GM19455 (cell line): ENCODE measurements around the gene DAB2.

Experiments
- ATAC-seq: cut with Tn5 transposase; IDR thresholded peaks from one replicate; pipeline ENCODE4 v1.9.1; 2021; ENCODE audit not compliant: unreplicated experiment

Gene DAB2

DNA sequence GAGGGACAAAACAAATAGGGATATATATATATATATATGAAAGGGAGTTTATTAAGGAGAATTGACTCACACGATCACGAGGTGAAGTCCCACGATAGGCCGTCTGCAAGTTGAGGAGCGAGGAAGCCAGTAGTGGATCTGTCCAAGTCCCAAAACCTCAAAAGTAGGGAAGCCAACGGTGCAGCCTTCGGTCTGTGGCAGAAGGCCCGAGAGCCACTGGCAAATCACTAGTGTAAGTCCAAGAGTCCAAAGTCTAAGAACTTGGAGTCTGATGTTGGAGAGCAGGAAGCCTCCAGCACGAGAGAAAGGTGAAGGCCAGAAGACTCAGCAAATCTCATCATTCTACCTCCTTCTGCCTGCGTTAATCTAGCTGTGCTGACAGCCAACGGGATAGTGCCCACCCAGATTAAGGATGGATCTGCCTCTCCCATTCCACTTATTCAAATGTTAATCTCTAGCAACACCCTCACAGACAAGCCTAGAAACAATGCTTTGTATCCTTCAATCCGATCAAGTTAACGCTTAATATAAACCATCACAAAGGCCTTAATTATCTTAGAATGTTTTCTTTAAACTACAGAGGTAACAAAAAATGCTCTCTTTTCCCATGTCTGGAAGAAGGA, 23.8 kb upstream of the DAB2 start:
- no peak for ATAC-seq

GRCh38 chr5:39447968-39448367, 23.2 kb upstream of the DAB2 start:
- no peak for ATAC-seq

DNA sequence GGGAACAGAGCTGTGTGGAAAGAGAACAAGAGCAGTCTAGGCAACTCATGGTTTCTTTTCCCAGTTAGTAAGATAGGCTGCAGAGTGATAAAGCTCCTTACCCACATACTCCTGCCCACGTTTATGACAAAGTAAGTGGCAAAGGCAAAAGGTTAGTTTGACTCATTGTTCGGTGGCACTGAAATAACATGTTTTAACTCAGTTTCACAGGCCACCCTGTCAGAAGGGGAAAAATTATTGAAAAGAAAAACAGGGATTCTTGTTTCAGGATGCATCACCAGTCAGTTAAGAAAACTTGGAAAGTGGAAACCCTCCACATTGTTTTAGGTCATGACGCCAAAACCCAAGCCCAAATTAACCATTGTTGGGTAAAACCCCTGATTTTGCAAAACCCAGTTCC, 22.3 kb upstream of the DAB2 start:
- ATAC-seq, result no peak

- no peak for ATAC-seq
These were observed 21.5 kb upstream of the DAB2 start for GRCh38 chr5:39446231-39446630.

- no peak for ATAC-seq
These were observed 19.1 kb upstream of the DAB2 start for GRCh38 chr5:39443911-39444310.

DNA sequence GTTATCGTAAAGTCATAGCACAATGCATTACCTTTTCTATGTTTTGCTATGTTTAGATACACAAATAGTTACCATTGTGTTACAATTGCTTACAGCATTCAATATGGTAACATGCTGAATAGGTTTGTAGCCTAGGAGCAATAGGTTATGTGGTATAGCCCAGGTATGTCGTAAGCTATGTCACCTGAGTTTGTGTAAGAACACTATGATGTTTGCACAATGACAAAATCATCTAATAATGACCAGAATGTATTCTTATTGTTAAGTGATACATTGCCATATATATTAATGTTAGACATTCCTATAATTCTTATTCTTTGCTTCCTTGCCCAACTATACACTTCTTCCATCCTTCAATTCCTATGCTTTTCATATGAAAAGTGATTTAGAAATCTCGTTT, 18.2 kb upstream of the DAB2 start:
- ATAC-seq, result no peak

GRCh38 chr5:39441838-39442237, 17.1 kb upstream of the DAB2 start:
- ATAC-seq, result no peak

DNA sequence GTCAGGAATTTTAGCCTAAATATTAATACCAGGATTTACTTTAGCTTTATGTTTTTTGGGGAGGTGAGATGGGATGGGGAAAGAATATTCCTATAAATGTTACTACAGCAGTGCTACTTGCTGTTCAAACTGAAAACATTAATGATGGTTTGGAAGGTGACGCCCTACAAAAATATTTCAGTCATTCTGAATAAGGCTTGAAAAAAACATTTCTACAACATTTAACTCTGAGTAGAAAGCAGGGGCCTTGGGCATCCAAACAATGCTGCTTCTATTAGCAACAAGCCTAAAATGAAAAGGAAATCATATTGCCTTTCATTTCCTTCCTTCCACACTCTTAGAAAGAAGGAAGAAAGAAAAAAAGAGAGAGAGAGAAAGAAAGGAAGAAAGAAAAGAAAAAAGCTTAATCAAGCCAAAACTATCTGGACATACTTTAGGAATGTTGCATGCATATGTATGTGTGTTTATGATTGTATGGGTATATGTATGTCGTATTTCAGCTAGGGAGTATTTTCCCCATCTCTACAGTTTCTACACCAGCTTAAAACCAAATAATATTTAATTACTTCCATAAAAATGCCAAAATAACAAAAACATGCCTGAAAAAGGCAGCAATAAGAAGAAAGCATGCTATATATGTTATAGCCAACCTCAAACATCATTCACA, 16.3 kb upstream of the DAB2 start:
- ATAC-seq, result no peak

GRCh38 chr5:39440192-39440957, 15.6 kb upstream of the DAB2 start:
- ATAC-seq, result no peak

GRCh38 chr5:39439582-39440162, 14.9 kb upstream of the DAB2 start:
- ATAC-seq, result no peak

DNA sequence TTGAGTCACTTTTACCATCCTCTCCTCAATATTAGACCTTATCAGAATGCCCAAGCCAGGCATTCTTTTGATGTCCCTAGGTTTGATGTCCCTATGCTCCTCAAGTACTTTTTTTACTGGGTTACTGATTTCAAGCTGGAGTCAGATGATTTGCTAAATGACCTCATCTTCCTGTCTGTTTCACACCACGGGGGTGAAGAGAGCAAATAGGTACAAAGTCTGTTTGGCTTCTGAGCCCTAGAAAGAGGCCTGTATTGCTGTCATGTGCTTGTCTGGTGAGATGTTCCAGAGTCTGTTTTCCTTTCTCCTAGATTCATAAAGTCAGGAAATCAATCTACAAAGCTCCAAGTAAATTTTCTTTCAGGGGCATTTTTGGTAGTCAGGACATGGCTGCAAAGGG, 12.7 kb upstream of the DAB2 start:
- no peak for ATAC-seq

DNA sequence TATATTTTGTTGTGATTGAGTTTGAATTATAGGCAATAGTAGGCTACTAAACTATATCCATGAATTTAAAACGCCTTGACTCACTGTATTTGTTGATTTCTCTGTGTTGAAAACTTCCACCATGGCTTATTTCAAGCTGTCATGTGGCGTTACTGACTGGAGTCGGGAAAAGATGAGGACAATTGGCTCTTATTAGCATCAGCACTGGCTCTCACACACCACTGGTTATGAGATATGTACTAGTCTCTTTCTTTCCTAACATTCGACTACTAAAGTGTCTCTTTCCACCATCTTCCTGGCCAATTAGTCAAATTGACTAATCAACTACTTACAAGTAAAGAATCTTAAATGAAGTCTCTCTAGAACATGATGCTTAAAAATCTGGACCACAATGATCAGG, 9.1 kb upstream of the DAB2 start:
- no peak for ATAC-seq

GRCh38 chr5:39432696-39433530, 8.1 kb upstream of the DAB2 start:
- ATAC-seq, result no peak

- no peak for ATAC-seq
These were observed 5.7 kb upstream of the DAB2 start for GRCh38 chr5:39430461-39430860.

GRCh38 chr5:39428640-39429039, 3.9 kb upstream of the DAB2 start:
- no peak for ATAC-seq

- ATAC-seq, result no peak
These were observed 2.9 kb upstream of the DAB2 start for GRCh38 chr5:39427633-39428032.

DNA sequence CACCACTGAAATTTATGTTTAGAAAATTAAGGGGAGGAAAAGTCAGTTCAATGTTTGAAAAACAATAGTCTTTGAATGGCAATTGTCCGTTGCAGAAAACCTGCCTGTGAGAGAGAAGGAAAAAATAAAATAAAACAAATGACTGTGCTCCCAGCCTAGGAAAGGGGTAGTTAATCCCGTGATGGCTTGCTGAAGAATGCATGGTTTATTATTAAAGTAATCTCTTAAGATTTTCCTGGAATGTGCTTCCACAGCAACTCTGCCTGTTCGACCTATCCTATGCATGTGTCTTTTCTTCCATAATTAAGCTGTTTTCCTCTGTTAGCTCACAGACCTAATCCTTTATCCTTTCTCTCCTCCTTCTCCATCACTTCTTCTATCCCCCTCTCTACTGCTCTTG, 2.4 kb upstream of the DAB2 start:
- ATAC-seq, result no peak

DNA sequence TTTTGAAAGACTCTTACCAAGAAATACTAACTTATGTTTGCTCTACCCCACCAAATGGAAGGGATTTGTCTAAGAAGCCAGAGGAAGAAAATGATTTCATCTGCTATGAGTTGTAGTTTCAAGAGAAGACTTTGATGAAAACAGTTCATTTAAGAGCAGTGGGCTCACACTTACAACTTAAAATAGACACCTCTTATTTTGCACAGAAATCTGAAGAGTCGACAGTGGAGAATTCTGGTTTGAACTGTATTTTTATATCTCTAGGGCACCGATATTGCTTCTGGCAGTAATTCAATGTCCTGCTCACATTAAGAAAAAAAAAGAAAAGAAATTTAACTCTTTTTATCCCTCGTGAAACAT, 1.9 kb upstream of the DAB2 start:
- ATAC-seq, result no peak

DNA sequence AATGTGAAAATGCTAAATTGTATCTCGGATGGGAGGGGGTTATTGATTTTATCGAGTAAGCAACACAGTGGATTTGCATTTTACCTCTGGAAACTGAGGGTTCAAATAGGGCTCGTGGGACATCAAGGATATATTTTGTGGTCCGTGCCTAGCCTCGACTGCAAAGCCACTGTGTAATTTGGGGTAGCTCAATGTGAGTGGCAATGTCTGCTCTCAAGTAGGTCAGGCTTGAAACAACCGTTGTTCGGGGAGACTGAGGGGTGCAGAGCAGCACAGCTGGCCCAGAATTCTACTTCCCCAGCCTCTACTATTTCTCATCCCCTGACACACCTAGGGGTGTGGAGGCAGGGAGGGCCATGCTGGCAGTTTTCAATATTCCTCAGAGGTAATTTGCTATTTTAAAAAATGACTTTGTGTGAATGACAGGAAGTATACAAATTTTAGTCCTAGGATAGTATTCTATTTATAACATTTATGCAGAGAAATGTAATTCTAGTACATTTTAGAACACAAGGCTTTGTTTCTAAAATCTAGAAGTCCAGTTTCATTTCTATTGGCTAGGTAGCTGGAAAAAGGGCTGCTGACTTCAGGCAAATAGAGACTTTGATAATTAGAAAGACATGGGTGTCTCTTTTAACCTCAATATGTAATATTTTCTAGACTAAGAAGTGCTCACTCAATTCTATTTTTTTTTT, 1.4 kb upstream of the DAB2 start:
- no peak for ATAC-seq

DNA sequence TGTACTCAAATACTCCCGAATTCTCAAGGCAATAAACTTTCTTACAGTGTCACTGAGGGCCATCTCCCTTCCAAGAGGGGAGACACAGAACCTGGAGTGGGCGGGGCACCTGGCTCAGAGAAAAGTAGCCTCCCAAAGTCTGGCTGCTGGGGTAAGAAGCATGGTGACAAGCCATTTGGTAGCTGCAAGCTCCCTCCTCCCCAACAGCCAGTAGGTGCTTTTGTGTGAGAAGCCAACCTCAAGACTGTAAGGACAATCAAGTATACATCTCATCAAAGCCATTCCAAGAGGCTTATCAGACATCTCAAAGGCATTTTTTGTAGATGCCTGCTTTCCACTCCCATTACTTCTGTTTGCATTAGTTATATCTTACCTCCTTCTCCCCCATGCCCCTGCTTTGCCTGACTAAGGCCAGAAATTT, 1.4 kb downstream of the DAB2 start:
- ATAC-seq, result no peak
